Cardiac atrium fibroblast (primary cell): ENCODE data around the gene BEGAIN. TPM values are rescaled to one million over a fixed set of nuclear protein-coding genes. Genes with fewer than 3 reads are reported as not detected.

Source experiments
- total RNA-seq: library from RNA; depleted of rRNA; stranded (reverse); fragments of >200 nt; gene quantifications from 2 replicates; pipeline ENCODE4 v1.2.3, GENCODE V29; 2015

The BEGAIN gene, protein sequence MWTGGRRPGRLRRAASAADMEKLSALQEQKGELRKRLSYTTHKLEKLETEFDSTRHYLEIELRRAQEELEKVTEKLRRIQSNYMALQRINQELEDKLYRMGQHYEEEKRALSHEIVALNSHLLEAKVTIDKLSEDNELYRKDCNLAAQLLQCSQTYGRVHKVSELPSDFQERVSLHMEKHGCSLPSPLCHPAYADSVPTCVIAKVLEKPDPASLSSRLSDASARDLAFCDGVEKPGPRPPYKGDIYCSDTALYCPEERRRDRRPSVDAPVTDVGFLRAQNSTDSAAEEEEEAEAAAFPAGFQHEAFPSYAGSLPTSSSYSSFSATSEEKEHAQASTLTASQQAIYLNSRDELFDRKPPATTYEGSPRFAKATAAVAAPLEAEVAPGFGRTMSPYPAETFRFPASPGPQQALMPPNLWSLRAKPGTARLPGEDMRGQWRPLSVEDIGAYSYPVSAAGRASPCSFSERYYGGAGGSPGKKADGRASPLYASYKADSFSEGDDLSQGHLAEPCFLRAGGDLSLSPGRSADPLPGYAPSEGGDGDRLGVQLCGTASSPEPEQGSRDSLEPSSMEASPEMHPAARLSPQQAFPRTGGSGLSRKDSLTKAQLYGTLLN
- total RNA-seq, result under 0.01 TPM in 1 of 2 replicates, not detected in the other

DNA sequence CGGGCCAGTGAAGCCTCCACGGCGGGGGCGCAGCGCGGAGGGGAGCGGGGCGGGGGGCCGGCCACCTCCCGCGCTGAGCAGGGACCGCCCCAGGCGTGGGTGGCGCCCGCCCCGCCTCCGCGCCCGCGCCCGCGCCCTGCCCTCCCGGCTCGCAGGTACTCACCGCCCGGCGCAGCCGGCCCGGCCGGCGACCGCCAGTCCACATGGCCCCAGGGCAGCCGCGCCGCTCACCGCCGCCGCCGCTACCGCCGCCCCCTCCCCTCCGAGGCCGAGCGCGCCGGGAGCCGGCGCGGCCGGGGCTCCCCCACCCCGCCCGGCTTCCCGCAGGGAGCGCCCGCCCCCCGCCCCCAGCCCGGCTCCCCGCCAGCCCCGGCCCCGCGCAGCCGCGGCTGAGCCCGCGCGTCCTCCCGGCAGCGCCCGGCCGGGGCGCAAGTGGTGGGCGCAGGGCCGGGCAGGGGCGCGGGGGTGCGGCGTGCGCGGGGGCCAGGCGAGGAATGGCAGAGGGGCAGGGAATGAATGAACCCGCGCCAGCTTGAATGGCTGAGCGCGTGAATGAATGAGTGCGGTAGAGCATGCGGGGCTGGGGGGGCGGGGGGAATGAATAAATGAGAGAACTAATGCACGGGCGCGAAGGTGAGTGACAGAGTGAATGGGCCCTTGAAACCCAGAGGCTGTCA is at the start of gene BEGAIN:
BEGAIN (minus strand) TSS at position 332 of the 677 bp plus-strand sequence; CDS start at position 205, 127 bp downstream.

Other genes starting within 250 kb of the BEGAIN start
- 8.7 and 15.6 TPM in 2 replicates for gene WDR25, start 210.9 kb downstream of the BEGAIN start, total RNA-seq
- gene DLK1, start 139.5 kb upstream of the BEGAIN start, total RNA-seq, result not detected in 2 replicates
- gene MEG3, start 238.7 kb upstream of the BEGAIN start, total RNA-seq, result 90.9 and 165 TPM in 2 replicates